SW 1271 (cell line): ENCODE results near the gene ETS2.

ENCODE experiments used
- DNase-seq, 2 experiments: peaks; one replicate each; lab custom pipeline; 2025; lab: John Stamatoyannopoulos, UW

The ETS2 gene

DNA sequence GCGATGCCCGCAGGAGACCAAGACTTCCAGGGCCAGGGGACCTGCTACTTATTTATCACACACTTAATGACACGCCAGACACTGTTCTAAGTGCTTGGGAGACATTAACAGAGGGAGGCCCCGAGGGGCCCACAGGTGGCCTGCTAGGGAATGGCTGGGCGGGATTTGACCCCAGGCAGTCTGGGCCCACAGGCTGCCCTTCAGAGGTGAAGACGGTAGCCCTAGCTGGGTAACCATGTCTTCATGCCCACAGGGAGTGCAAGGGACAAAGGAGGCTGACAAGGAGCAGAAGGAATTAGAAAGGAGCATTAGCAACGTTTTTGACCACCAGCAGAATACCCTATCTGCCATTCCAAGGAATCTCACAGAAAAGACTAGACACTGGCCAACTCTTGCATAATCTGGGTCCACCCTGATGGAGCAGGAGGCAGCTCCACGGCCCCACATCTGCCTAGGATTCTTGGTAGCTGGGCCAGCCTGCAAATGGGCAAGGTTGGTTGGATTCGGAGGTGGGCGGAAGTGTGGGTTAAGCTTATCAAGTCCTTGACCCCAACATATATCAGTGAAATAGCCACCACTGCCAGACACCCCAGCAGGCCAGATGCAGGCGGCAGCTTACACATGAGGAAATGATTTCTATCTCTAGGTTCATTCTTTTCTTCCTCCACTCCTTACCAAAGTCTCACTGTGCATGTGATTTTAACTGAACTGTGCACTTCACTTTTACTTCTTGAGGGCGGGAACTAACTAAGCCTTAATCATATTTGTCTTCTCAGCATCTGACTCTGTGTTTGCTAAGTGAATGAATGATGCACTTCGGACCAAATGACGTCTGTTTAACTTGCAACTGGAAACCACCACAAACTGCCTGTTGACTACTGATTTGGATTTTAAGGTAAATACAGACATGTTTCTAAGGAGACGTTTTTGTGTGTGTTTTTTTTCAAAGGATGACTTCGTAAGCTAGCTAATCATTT, 3.4 kb upstream of the ETS2 start:
- DNase-seq: no peak

DNA sequence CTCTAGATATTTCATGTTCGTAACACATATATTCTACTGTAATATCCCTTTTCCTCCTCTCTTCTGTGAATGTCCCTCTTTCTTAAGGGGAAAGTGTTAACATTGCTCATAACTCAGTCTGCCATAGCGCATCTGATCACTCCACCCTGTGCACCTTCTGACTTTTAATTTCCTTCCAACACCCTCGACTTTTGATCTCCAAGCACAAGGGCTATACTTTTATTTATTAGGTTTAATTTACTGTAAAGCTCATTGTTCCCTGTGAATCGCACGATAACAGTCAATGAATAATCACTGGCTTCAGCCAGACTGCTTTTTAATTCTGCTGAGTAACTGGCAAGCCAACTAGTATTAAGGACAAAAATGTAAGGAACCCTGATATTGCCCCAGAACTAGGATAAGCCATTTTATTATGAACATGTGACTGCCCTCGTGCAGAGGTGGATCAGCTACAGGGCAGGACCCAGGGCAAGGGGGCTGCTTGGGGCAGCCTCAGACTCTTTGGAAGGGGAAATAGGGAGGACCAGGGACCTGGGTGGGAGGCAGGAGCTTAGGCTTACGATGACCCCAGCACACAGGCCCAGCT, 2.6 kb upstream of the ETS2 start:
- DNase-seq: no peak

DNA sequence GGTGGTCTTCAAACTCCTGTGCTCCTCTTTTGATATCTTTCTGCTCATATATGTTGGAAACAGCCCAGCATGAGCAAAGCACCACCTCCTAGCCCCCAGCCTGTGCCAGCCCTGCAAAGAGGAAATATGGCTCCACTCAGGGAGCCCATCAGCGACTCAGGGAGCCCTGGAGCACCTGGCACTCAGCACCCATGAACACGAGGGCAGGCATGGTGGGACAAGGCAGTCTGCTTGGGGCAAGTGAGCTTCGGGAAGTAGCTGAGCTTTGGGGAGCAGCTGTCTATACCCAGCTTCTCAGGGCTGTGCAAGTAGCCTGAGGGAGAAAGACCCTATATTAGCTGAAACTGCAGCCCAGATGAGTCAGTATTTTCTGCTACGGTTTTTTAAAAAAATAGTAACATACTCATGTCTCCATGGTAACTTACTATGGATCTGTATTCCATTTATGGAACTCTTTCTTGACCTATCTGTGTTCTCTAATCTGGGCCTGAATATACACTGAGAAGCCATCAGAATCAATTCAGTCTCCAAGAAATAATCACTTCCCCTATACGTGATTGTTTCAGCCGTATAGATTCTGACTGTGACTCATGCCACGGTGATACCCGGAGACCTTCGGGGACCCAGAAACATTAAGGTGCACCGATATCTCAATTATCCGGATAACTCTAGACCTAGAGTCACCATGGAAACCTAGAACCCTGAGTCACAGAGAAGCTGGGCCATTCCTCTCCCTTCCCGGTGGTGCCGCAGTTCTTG, 1.5 kb upstream of the ETS2 start:
- no peak for DNase-seq

DNA sequence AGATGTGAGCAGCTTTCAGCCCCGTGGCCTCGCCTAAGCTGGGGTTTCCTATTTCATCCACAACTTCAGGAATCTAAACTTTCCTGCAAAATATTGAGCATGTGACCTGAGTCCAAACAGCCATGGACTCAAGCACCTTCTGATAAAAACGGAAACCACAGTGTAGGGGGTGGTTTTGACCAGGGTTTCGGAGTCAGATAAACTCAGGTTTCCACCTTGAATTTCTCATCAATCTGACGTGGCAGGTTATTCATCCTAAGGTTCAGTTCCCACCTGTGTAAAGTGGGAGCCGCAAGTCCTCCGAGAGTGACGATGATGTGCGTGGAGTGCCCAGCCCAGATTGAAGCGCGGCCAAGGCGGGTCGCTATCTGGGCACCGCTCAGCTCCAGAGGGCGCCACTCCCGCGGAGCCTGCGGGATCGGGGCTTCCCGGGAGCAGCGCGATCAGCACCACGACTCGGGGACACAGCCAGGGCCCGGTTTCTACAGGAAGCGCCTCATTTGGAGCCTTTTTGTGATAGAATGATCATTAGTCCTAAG, 871 bp upstream of the ETS2 start:
- peak in 1 of 2 experiments; percentile 32 for DNase-seq

DNA sequence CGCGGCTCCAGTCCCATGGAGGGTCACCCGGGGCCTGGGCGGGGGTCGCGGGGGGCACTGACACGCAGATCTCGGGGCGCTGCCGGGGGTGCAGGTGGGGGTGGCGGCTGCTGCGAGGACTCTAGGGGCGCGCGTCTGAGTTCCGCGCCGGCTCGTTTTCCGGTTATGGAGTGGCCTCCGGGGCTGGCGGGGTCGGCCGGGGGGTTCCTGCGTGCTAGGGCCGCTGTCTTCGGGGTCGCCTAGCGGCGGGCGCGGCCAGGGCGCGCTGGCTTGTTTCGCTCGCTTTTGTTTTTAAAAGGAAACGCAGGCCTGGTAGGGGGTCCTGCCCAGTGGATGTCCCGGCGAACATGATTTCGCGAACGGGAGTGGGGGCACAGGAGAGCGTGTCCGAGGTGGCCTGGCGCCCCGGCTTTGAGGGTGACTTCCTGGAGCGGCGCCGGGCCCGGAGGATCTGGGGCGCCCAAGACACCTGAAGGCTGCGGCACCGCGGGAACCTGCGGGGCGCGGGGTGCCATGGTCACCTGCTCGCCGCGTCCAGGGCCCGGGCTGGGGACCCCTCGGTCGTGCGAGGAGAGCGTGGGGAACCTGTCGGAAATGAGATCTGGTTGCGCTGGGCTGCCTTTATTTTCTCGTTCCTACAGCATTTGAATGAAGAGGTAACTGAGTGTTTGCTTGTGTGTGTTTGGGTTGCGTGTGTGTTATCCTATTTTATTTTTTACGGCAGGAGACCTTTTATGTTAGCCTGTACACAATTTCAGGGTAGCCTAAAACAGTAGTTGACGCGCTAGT, 618 bp downstream of the ETS2 start:
- no peak for DNase-seq

DNA sequence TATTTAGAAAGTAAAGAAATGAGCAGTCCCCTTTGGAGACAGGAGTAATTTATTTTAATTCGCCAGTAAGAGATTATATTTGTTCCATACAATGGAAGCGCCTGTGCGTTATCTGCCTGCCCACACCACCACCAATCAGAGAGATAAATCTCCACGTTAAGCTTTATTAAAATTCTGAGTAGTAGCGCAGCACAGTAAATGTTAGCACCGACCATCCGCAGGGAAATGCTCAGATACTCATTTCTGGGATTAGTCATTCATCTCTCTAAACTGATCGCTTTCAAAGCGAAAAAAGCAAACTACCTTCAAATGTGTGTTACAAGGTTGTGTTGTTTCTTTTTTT, 1.2 kb downstream of the ETS2 start:
- DNase-seq: no peak

DNA sequence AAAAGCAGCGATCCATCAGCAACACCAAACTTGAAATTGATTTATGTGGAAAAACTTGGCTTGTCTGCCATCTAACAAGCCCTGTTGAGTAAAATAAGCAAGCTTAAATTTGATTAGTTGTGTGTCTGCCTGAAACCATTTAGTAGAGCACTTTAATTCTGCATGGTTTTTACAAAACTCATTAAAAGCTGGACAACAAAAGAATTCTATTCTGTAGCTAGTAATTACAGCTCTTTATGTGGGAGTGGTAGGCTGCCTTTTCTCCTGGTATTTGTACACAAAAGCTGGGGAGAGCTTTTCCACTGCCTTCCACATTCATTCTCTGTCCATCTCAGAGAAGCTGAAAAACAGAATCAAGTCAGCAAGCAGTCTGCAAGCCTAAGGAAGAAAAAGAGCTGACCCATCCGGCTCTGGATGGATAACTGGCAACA, 1.7 kb downstream of the ETS2 start:
- DNase-seq: no peak

DNA sequence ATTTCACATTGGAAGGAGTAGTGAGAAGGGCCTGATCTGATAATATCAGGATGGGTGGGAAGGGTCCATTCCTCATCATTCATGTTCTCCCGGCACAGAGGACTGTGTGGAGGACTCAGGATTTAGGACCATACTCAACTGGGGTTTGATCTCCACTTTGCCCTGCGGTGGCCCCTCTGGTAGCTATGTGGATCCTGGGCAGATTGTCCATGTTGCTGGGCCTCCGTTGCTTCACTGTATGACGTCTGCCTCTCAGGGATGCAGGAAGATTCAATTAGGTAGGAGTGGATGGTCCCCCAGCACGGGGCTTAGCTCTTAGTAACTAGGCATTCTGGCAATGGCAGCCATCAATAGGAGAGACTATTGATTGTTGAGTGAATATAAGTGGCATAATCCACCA, 2.3 kb downstream of the ETS2 start:
- no peak for DNase-seq

DNA sequence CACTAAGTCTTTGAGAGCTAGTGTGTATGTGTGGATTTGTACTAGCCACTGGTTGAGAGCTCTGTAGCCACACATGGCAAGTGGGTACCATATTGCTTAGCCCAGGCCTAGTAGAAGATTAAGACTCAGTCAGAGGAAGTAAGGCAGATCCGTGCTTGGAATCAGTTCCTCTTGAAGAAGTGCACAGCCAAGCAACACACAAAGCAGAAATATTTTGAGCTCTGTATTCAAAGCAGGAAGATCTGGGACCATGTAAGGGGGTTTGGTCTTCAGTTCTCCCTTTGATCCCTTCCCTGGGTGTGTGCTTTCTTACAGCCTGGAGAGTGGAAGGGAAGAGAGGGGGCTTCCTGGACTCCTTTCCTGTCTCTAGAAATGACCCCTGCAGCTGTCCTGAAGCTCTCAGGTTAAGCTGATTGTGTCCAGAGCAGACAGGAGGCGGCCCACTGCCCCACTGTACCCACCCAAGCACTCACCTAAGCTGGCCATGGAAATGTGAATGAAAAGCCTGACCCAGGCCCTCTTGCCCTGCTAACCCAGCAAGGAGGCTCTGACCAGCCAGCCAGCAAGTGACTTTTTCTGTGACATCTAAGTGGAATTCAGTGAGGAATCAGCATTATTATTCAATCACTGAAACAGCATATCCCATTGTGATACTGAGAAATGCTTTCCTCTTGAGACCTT, 3.6 kb downstream of the ETS2 start:
- DNase-seq: no peak

DNA sequence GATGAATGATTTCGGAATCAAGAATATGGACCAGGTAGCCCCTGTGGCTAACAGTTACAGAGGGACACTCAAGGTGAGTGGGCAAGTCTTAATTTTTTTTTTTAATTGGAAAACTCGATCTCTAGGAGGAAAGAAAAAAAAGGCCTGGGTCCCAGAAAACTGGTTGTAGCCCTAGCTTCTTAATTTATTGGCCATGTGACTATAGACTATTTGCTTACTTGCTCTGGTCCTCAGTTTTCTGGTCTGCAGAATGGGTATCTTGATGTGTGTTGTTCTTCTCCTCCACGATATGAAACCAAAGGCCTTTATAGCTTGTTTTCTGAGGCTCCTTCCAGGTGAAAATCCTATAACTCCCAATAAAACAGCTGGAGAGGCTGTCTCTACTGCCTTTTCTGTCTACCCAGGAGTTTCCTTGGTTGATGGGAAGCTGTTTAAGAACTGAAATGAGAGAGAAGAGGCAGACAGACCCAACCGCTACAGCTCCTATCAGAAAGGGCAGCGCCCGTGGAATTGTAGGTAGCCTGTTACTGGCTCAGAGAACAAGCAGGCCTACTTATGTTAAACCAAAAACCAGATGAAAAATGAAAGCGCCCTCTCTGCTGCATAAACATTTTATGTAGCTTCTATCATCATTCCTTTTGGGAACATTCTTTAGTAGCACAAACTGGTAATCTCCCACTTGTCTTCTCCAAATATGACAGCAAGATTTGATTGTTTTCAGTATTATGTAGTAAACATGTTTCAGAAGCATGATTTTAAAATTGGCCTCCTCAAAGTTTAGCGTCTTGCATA, 4.5 kb downstream of the ETS2 start:
- DNase-seq: no peak

DNA sequence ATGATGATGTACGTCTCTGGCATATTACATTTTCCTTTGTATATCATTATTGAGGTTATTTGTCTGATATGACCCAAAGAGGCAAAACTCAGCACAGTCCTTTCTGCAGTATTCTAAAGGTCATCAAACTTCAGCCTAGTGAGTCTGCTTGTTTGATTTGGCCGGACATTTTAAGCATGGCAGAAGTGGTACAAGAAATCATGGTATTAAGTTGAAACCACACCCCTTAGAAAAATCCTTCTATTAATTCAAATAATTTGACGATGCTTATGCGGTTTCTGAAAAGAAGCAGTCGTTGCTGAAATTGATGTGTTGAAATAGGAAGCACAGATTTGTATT, 5.1 kb downstream of the ETS2 start:
- DNase-seq: no peak

DNA sequence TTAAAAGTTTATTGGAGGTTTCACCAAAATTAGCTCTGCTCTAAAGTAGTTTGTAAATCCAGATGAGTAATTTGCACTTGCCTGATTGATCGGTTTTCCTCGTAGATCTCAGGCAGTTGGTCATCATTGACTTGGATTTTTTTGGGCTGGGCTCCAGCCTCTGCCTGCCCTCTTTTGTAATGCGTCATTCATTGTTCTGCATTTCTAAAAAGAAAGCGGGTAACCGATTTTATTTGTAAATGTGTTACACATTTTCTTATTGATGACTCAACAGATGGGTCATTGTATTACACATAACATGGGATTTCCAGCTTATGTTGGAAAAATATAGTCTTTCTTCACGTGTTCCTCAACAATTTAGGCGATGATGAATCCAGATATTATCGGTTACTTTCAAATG, 5.5 kb downstream of the ETS2 start:
- no peak for DNase-seq

DNA sequence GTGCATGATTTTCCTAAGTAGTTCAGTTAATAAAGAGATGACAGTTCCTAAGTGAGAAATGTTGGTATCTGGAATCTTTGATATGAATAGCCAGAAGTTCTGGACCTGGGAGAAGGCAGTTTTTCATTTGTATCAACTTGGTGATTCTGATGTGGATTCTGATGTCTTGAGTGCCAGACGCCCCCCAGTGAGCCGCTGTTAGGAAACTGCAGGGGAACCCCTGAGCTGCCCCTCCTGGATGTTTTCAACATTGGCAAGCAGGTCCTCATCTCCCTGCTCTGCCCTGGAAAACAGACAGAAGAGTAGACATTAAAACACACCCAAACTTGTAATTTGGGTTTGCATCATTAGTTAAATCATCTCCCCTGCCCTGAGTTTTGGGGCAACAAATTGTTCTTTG, 7.4 kb downstream of the ETS2 start:
- DNase-seq: no peak

DNA sequence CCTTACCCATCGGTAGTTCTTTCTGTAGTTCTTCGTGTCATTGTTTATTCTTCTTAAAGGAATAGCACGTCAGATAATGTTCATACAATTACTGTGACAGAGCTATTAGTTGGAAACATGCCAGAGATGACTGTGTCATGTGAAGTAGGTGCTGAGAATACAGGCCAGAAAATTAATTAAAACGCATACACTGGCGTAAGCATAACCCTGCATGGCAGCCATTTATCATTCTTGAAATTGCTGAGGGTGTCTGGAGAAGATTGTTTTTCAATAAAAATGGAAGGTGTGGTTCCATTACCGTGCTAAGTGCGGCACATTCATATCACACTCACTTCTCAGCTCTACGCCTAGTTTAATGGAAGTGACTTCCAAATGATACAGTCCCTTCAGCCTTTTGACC, 7.8 kb downstream of the ETS2 start:
- DNase-seq: no peak

DNA sequence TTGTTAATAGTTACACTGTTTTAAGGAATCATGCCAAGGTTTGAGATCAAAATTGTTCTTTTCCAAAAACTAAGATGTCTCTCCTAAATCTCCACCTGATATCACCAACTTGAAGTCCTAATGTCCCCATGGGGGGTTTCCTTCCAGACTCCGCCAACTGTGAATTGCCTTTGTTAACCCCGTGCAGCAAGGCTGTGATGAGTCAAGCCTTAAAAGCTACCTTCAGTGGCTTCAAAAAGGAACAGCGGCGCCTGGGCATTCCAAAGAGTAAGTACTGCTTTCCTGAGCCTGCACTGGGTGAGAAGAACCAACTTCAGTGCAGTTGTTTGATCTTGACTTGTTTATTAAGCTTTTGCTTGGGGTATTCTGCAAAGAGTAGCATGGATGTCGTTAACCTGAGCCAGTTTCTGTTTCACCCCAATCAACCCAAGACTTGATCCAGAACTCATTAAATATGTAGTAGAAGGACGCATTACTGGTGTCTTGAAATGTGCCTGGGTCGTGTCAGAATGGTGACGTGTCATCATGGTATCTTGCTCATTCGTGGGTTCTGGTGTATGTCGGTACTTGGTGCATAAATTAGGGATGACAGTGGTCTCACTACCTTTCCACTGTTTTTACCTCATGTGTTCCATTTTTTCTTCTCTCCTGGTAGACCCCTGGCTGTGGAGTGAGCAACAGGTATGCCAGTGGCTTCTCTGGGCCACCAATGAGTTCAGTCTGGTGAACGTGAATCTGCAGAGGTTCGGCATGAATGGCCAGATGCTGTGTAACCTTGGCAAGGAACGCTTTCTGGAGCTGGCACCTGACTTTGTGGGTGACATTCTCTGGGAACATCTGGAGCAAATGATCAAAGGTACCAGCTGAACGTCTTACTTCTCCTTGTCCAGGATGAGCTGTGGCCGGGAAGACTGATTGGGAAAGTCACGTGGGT, 8.7 kb downstream of the ETS2 start:
- DNase-seq: no peak

DNA sequence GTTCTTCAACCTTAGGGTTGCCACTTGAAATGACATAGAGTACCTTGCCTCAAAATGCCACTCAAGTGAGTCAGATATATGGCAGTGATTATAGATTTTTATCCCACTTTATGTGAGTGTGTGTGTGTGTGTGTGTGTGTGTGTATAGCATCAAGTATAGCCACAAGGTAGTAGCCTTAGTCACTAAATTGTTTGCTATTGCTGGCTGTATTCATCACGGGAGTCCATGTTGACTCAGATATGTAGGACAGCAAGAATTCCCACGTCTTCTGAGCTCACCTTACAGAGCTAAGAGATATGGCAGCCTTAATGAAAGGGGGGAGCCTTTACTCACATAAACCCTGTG, 9.3 kb downstream of the ETS2 start:
- no peak for DNase-seq

DNA sequence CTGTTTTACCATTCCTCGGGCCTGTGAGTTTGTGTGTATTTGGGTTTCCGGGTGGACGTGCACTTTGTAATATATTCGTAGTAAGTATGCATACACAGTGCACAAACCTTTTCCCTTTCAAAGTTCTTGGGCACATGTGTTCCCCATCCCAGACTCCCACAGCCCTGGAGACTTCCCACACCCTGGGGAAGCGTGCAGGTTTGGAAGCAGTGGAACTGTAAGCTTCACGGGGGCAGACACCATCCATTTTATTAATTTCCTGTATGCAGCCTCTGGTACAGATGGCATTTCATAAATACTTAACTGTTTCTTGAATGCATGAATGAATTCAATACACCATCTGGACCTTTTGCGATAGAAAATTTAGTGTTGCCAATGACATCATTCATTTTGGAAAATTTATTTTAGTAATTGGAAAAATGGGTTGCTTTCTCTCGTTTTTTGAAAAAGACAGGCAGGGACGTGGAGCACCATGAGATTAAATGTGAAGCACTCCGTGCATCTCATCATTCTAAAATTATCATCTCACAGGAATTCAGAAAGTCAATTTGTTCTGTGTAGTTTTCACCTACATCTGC, 10.8 kb downstream of the ETS2 start:
- DNase-seq: no peak

DNA sequence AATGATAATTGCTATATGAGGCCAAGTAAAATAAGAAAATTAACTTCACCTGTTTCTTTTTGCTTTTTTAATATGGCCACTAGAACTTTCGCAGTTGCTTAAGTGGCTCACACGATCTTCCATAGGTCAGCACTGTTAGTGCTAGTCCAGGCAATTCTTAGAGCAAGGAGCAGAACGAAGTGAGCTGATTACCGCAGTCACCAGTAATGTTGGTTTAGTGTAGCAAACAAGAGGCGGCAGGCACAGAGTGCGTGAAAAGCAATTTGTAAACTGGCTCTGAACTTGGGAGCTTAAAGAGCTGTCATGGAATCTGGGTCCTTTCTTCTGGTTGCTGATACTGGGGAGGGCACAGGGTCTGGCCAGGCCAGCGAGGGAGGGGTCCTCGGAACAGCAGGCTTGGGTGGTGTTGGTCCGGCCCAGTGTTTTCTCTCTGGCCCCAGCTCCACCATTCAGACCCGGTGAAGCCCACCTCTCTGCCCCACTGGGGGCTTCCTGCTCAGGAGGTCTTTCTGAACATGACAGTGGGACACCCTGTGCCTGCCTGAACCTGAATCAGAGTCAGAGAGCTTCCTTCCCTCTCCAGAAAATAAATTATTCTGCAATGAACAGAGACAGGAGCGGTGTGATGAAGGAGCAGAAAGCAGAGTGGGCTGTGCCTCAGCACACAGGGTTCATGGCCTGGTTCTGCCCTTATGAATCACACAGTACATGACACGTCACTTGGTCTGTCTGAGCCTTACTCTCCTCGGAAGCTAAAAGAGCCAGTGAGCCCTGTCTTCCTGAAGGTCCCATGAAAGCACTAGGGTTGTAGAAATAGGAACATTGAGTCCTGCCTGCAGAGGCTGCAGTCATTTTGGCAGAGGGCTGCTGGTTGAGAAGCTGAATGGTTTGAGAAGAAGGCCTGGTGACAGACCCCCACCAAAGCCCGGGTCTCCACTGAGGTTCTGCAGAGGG, 11.9 kb downstream of the ETS2 start:
- DNase-seq: no peak
